ENCODE measurements around the gene IFRD2. TPM values are rescaled to one million over a fixed set of nuclear protein-coding genes. Genes with fewer than 3 reads are reported as not detected.

The IFRD2 gene
- total and polyA plus RNA-seq, 2 of the 13 experiments (the other 11 are each of a cell fraction or from before 2014, with no cell fraction given), result 32.8 to 96.1 TPM

DNA sequence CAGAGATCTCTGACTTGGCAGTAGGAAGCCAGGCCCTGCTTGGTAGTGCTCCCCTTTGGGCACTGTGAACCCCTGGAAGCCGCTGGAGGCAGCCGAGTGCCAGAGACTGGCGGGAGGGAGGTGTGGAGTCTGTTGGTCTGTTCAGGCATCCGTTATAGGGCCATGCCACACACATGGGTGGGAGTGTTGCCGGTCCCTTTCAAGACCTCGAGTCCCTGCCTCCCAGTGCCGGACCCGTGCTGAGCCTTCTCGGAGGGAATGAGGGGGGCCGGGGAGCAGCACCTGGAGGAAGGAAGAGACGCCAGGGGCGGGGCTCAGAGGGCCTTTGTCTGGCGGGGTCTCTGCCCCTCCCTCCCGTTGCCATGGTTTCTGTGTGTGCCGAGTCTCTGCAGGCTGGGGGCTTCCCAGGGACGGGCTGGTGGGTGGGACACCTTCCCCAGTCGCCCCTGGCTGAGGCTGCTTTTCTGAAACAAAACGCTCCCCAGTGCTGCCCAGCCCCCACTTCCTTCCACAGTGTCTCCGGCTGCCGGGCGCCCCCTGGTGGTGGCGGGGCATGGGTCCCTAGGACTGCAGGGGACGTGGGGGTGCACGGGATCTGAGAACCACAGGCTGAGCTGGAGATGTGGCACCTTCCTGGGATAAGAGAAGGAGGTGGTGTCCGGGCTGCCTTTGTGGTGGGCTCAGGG, 46.3 kb downstream of the IFRD2 start (continued):
- no peak for TF ChIP-seq RORA (CRISPR knock-in tag; IDR thresholded peaks at IDR 0.05)
- no peak for TF ChIP-seq ZNF564 (CRISPR knock-in tag; IDR thresholded peaks at IDR 0.05)
- TF ChIP-seq, protein P1, sequence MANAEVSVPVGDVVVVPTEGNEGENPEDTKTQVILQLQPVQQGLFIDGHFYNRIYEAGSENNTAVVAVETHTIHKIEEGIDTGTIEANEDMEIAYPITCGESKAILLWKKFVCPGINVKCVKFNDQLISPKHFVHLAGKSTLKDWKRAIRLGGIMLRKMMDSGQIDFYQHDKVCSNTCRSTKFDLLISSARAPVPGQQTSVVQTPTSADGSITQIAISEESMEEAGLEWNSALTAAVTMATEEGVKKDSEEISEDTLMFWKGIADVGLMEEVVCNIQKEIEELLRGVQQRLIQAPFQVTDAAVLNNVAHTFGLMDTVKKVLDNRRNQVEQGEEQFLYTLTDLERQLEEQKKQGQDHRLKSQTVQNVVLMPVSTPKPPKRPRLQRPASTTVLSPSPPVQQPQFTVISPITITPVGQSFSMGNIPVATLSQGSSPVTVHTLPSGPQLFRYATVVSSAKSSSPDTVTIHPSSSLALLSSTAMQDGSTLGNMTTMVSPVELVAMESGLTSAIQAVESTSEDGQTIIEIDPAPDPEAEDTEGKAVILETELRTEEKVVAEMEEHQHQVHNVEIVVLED (CRISPR knock-in tag; IDR thresholded peaks at IDR 0.05; ENCODE audit: borderline replicate concordance), result no peak
- TF ChIP-seq, protein P2, sequence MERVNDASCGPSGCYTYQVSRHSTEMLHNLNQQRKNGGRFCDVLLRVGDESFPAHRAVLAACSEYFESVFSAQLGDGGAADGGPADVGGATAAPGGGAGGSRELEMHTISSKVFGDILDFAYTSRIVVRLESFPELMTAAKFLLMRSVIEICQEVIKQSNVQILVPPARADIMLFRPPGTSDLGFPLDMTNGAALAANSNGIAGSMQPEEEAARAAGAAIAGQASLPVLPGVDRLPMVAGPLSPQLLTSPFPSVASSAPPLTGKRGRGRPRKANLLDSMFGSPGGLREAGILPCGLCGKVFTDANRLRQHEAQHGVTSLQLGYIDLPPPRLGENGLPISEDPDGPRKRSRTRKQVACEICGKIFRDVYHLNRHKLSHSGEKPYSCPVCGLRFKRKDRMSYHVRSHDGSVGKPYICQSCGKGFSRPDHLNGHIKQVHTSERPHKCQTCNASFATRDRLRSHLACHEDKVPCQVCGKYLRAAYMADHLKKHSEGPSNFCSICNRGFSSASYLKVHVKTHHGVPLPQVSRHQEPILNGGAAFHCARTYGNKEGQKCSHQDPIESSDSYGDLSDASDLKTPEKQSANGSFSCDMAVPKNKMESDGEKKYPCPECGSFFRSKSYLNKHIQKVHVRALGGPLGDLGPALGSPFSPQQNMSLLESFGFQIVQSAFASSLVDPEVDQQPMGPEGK (CRISPR knock-in tag; IDR thresholded peaks at IDR 0.05), result peak; percentile 95
- no peak for TF ChIP-seq AFF4 (CRISPR knock-in tag; IDR thresholded peaks at IDR 0.05)
- TF ChIP-seq ARID3A (IDR thresholded peaks at IDR 0.05; ENCODE audit: low read depth, low read length), result no peak
- TF ChIP-seq KMT2A (CRISPR knock-in tag; IDR thresholded peaks at IDR 0.05), result peak; percentile 64; the same call in 1 of the 2 replicates
- TF ChIP-seq ZNF546 (CRISPR knock-in tag; conservative IDR thresholded peaks at IDR 0.05), result no peak
- TF ChIP-seq ZGPAT (CRISPR knock-in tag; IDR thresholded peaks at IDR 0.05), result peak; percentile 56; the same call in 1 of the 2 replicates
- no peak for TF ChIP-seq ZBTB34 (CRISPR knock-in tag; IDR thresholded peaks at IDR 0.05)
- no peak for TF ChIP-seq NCOA1 (CRISPR knock-in tag; IDR thresholded peaks at IDR 0.05)
- TF ChIP-seq, protein P3, sequence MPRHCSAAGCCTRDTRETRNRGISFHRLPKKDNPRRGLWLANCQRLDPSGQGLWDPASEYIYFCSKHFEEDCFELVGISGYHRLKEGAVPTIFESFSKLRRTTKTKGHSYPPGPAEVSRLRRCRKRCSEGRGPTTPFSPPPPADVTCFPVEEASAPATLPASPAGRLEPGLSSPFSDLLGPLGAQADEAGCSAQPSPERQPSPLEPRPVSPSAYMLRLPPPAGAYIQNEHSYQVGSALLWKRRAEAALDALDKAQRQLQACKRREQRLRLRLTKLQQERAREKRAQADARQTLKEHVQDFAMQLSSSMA (CRISPR knock-in tag; IDR thresholded peaks at IDR 0.05), result 0 out of 2 replicates have a peak, but pooled peaks have one; percentile 35

Measured in HepG2 (cell line).